ENCODE measurements around the gene HECTD4. TPM values are rescaled to one million over a fixed set of nuclear protein-coding genes. Genes with fewer than 3 reads are reported as not detected.

HECTD4 gene
- 37.4 and 39.8 TPM in 2 replicates for total RNA-seq (2021)
- Bru-seq, nascent RNA: percentile 69 among the genes with signal in this experiment
- percentile 68 among the genes with signal in this experiment for BruChase-seq, experiment 1, labeled RNA remaining after a 2-hour chase
- BruChase-seq, experiment 2, labeled RNA remaining after a 6-hour chase: percentile 73 among the genes with signal in this experiment
- long read RNA-seq, partial matches to known transcripts: 4 of 10 reads
- long read RNA-seq, other reads (novel, unspliced or antisense): 6 of 10 reads

- Histone ChIP-seq H3K9me3 (ENCODE audit: insufficient read depth, low read depth) (no peaks in the 10 kb centered on the region), H3K4me3 (peak within 1 kb of the TSS; percentile 89), H4K20me1 (ENCODE audit: insufficient read depth) (peaks cover 5% of the 10 kb centered on the region), H3K9me2 (ENCODE audit: insufficient read depth) (no peaks in the 10 kb centered on the region), H3K36me3 (ENCODE audit: low read depth) (no peaks in the 10 kb centered on the region), H3F3A (ENCODE audit: insufficient read depth, low read depth) (no peaks in the 10 kb centered on the region; the same call in 1 of the 2 replicates), H2AFZ (peak within 1 kb of the TSS; percentile 97), H3K79me2 (ENCODE audit: low read depth) (peaks cover 44% of the 10 kb centered on the region), H3K4me1 (replicated peaks; ENCODE audit: insufficient read depth) (peaks cover 15% of the 10 kb centered on the region), H3K4me2 (peak within 1 kb of the TSS; percentile 91), H3K27me3 (ENCODE audit: insufficient read depth, low read depth) (no peaks in the 10 kb centered on the region), H3K27ac (no peak within 1 kb of the TSS)
- DNase-seq: peak; percentile 75 to 93
- intact Hi-C loops (cut with micrococcal nuclease; ENCODE audit: unreplicated experiment): loop anchor here (1.0 to 10.0 kb wide), 3 partner anchors 307 to 557 kb away; no protein-coding TSS in a partner anchor
- BruUV-seq (replicated peaks): no TSS peak
- TF ChIP-seq, protein P1, sequence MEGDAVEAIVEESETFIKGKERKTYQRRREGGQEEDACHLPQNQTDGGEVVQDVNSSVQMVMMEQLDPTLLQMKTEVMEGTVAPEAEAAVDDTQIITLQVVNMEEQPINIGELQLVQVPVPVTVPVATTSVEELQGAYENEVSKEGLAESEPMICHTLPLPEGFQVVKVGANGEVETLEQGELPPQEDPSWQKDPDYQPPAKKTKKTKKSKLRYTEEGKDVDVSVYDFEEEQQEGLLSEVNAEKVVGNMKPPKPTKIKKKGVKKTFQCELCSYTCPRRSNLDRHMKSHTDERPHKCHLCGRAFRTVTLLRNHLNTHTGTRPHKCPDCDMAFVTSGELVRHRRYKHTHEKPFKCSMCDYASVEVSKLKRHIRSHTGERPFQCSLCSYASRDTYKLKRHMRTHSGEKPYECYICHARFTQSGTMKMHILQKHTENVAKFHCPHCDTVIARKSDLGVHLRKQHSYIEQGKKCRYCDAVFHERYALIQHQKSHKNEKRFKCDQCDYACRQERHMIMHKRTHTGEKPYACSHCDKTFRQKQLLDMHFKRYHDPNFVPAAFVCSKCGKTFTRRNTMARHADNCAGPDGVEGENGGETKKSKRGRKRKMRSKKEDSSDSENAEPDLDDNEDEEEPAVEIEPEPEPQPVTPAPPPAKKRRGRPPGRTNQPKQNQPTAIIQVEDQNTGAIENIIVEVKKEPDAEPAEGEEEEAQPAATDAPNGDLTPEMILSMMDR (conservative IDR thresholded peaks at IDR 0.05): no peak
- no peak for TF ChIP-seq EZH2 (IDR thresholded peaks at IDR 0.05; ENCODE audit: low read depth)
- ChIA-PET CTCF (no interaction called here), POLR2A (ENCODE audit: unreplicated experiment) (interaction anchor here (0.5 kb wide), 1 partner anchor 438 kb away, joined by 5 read pairs; no protein-coding TSS in a partner anchor)
Measured at GRCh38 chr12:112381883-112382796, at the start of gene HECTD4. Gene HECTD4 (minus strand): TSS chr12:112382431. CDS start chr12:112382128, 303 bp downstream.

DNA sequence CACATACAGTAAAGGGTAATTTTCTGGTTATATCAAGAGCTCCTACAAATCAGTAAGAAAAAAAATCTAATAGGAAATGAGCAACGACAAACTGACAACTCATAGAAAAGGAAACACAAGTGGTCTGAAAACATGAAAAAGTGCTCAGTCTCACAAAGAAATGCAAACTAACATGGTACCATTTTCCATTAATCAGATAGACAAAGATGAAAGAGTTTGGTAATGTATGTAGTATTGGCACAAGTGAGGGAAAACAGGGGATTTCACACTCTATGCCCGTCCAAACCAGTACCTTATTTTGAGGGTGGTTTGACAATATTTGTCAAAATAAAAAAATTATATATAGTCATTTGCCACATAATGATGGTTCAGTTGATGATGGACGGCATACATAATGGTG lies 49.7 kb upstream of the HECTD4 start:
- BruUV-seq (replicated peaks): no TSS peak

DNA sequence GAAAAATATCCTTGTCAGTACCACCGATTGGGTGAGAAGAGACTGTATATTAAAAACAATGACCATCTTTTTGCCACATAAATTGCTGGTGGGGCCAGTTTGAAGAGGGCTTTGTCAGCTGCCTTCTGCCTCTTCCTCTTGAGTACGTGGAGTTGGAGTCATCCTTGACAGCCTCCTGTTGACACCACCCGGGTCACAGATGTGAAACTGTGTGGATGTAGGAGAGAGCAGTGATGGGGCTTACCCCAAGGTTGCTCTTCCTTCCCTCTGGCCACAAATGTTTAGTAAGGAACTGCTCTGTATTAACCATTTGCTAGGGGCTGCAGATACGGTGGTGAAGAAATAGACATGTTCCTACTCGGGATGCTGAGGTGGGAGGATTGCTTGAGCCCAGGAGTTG lies 48.7 kb upstream of the HECTD4 start:
- Histone ChIP-seq H3K4me1 (replicated peaks; ENCODE audit: insufficient read depth) (no peaks in the 10 kb centered on the region), H2AFZ (no peak overlapping the region), H3K27ac (no peak overlapping the region), H3K27me3 (ENCODE audit: insufficient read depth, low read depth) (no peaks in the 10 kb centered on the region), H4K20me1 (ENCODE audit: insufficient read depth) (peaks cover 68% of the 10 kb centered on the region), H3F3A (ENCODE audit: insufficient read depth, low read depth) (peaks cover 4% of the 10 kb centered on the region; the same call in 1 of the 2 replicates), H3K36me3 (ENCODE audit: low read depth) (no peaks in the 10 kb centered on the region), H3K79me2 (ENCODE audit: low read depth) (peaks cover 80% of the 10 kb centered on the region), H3K9me2 (ENCODE audit: insufficient read depth) (no peaks in the 10 kb centered on the region), H3K4me3 (no peak overlapping the region), H3K4me2 (no peak overlapping the region), H3K9me3 (ENCODE audit: insufficient read depth, low read depth) (no peaks in the 10 kb centered on the region)
- ChIA-PET POLR2A (ENCODE audit: unreplicated experiment) (no interaction called here), CTCF (no interaction called here)
- BruUV-seq (replicated peaks): no TSS peak
- DNase-seq: no peak
- TF ChIP-seq EZH2 (IDR thresholded peaks at IDR 0.05; ENCODE audit: low read depth): no peak
- TF ChIP-seq, protein P1 (conservative IDR thresholded peaks at IDR 0.05): no peak
- intact Hi-C loops (cut with micrococcal nuclease; ENCODE audit: unreplicated experiment): no loop called here

More for the DNA sequence above, 49.7 kb upstream of the HECTD4 start:
- Histone ChIP-seq H3K9me3 (ENCODE audit: insufficient read depth, low read depth) (no peaks in the 10 kb centered on the region), H3F3A (ENCODE audit: insufficient read depth, low read depth) (peaks cover 4% of the 10 kb centered on the region; the same call in 1 of the 2 replicates), H2AFZ (no peak overlapping the region), H3K36me3 (ENCODE audit: low read depth) (no peaks in the 10 kb centered on the region), H3K4me3 (no peak overlapping the region), H3K27ac (no peak overlapping the region), H3K27me3 (ENCODE audit: insufficient read depth, low read depth) (no peaks in the 10 kb centered on the region), H3K79me2 (ENCODE audit: low read depth) (peaks cover 78% of the 10 kb centered on the region), H4K20me1 (ENCODE audit: insufficient read depth) (peaks cover 65% of the 10 kb centered on the region), H3K9me2 (ENCODE audit: insufficient read depth) (no peaks in the 10 kb centered on the region), H3K4me1 (replicated peaks; ENCODE audit: insufficient read depth) (no peaks in the 10 kb centered on the region), H3K4me2 (no peak overlapping the region)
- POLR2A ChIA-PET (ENCODE audit: unreplicated experiment): no interaction called here
- no peak for DNase-seq
- CTCF ChIA-PET: no interaction called here
- intact Hi-C loops (cut with micrococcal nuclease; ENCODE audit: unreplicated experiment): no loop called here
- TF ChIP-seq, protein P1 (conservative IDR thresholded peaks at IDR 0.05): no peak
- TF ChIP-seq EZH2 (IDR thresholded peaks at IDR 0.05; ENCODE audit: low read depth): no peak

Measured in PC-9 (cell line).